ENCODE results near the gene RBM26. TPM values are rescaled to one million over a fixed set of nuclear protein-coding genes. Genes with fewer than 3 reads are reported as not detected.

The RBM26 gene
- total RNA-seq, 2 experiments from 2014 or later, result 57.6 to 61.1 TPM

GRCh38 chr13:79402074-79402635, 3.9 kb downstream of the RBM26 start:
- Mint-ChIP-seq H3K9me3 (peaks cover 1% of the 10 kb centered on the region), H3K27ac (peak overlapping the region; percentile 91), H3K36me3 (ENCODE audit: low read depth) (peaks cover 49% of the 10 kb centered on the region), H3K27me3 (no peaks in the 10 kb centered on the region), H3K4me3 (peak overlapping the region; percentile 23), H3K4me1 (ENCODE audit: low read depth) (peaks cover 55% of the 10 kb centered on the region)
- TF ChIP-seq, protein P1, sequence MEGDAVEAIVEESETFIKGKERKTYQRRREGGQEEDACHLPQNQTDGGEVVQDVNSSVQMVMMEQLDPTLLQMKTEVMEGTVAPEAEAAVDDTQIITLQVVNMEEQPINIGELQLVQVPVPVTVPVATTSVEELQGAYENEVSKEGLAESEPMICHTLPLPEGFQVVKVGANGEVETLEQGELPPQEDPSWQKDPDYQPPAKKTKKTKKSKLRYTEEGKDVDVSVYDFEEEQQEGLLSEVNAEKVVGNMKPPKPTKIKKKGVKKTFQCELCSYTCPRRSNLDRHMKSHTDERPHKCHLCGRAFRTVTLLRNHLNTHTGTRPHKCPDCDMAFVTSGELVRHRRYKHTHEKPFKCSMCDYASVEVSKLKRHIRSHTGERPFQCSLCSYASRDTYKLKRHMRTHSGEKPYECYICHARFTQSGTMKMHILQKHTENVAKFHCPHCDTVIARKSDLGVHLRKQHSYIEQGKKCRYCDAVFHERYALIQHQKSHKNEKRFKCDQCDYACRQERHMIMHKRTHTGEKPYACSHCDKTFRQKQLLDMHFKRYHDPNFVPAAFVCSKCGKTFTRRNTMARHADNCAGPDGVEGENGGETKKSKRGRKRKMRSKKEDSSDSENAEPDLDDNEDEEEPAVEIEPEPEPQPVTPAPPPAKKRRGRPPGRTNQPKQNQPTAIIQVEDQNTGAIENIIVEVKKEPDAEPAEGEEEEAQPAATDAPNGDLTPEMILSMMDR (IDR thresholded peaks at IDR 0.05), result no peak
- ATAC-seq, result no peak
- DNase-seq, result no peak
- intact Hi-C loops (cut with micrococcal nuclease), result loop anchor here (10.0 kb wide), 1 partner anchor 207 kb away; no protein-coding TSS in a partner anchor
- ChIA-PET CTCF (interaction anchor here (1.1 to 6.7 kb wide), 2 partner anchors 9 to 22 kb away, joined by 4 to 46 read pairs; no protein-coding TSS in a partner anchor), POLR2A (interaction anchor here (0.8 to 1.1 kb wide), 3 partner anchors 8 to 82 kb away, joined by 3 to 6 read pairs (median 5); no protein-coding TSS in a partner anchor)

DNA sequence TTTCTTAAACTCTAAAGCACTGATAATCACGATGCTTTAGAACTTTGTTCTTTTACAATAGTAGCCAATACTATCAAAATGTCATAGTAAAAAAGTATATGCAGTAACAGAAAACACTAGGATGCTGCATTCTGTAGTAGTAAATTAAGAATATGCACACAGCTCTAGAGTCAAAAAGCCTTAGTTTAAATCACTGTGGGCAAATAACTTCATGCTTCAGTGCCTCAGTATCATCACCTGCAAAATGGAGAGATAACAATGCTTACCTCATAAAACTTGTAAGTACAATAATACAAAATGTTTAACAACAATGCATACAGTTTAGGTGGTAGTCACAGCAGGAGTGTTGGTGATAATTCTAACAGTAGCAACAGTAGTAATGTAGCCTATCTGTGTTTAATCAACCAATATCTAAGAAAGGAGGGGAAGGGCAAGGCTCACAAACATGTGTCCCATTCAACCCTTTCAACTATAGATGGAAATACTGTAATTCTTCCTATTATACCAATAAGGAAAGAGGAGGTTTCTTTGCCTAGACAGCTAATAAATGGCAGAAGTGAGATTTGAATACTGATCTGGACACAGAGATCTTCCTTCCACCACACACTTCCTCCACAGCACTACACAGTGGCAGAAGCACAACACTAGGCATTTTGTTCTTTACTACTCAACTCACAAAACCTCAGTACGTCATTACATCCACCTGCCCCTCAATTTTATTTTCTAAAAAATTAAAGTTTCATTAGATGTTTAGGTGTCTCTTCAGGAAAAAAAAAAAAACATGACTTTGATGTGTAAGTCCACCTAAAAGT, 4.6 kb downstream of the RBM26 start:
- Mint-ChIP-seq H3K9me3 (peaks cover 1% of the 10 kb centered on the region), H3K27me3 (no peaks in the 10 kb centered on the region), H3K4me1 (ENCODE audit: low read depth) (peaks cover 53% of the 10 kb centered on the region), H3K4me3 (peak overlapping the region; percentile 23), H3K36me3 (ENCODE audit: low read depth) (peaks cover 53% of the 10 kb centered on the region), H3K27ac (peak overlapping the region; percentile 91)
- ChIA-PET CTCF (interaction anchor here (1.1 to 6.7 kb wide), 2 partner anchors 9 to 23 kb away, joined by 4 to 46 read pairs; no protein-coding TSS in a partner anchor), POLR2A (interaction anchor here (0.9 kb wide), 1 partner anchor 83 kb away, joined by 3 read pairs; no protein-coding TSS in a partner anchor)
- DNase-seq (no peak), ATAC-seq (peak; percentile 15)
- intact Hi-C loops (cut with micrococcal nuclease), result loop anchor here (10.0 kb wide), 1 partner anchor 207 kb away; no protein-coding TSS in a partner anchor
- TF ChIP-seq, protein P1 (IDR thresholded peaks at IDR 0.05), result no peak

DNA sequence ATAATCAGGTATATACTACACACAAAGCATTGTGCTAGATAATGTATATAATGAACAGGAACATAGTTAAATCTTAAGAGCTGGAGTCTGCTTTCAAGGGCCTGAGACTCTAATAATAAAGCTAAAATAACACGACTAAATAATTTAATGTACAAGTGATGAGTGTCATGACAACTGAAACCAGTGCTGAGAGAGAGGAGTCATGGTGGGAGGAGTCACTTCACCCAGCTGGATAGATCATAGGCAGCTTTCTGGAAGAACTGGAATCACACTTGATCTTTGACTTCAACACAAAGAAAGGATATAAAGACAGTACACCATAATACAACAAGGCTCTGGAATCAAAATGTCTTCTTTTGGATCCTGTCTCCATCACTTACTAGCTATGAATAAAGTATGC, 7.1 kb downstream of the RBM26 start:
- ChIA-PET POLR2A (no interaction called here), CTCF (interaction anchor here (1.6 to 2.2 kb wide), 3 partner anchors 13 to 25 kb away, joined by 4 to 12 read pairs (median 9); no protein-coding TSS in a partner anchor)
- peaks cover 13% of the 10 kb centered on the region for H3K9me3 Mint-ChIP-seq
- H3K27ac Mint-ChIP-seq, result no peak overlapping the region
- peak; percentile 21 for DNase-seq
- H3K36me3 Mint-ChIP-seq (ENCODE audit: low read depth), result peaks cover 76% of the 10 kb centered on the region
- no peaks in the 10 kb centered on the region for H3K27me3 Mint-ChIP-seq
- peaks cover 74% of the 10 kb centered on the region for H3K4me1 Mint-ChIP-seq (ENCODE audit: low read depth)
- intact Hi-C loops (cut with micrococcal nuclease), result no loop called here
- no peak overlapping the region for H3K4me3 Mint-ChIP-seq
- ATAC-seq, result peak; percentile 45
- TF ChIP-seq, protein P1 (IDR thresholded peaks at IDR 0.05), result no peak

DNA sequence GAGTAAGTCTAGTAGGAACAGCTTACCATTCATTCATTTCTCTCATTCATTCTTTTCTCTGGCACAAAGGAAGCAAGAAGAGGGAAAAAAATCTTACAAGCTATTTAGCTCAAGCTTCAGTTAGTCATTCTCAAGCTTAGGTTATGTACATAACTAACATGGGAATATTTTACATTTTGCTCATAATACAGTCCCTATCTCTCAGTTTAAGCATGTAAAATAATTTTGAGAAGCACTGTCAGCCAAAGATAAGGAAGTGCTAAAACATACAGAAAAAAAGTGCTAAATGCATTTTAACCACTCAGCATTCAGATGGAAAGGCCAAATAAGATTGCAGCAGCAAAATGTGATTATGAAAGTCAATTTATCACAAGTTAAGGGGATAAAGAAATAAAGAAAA, 7.9 kb downstream of the RBM26 start:
- Mint-ChIP-seq H3K36me3 (ENCODE audit: low read depth) (peaks cover 78% of the 10 kb centered on the region), H3K4me3 (no peak overlapping the region), H3K4me1 (ENCODE audit: low read depth) (peaks cover 80% of the 10 kb centered on the region), H3K27ac (peak overlapping the region; percentile 26), H3K9me3 (peaks cover 13% of the 10 kb centered on the region), H3K27me3 (no peaks in the 10 kb centered on the region)
- DNase-seq, result no peak
- intact Hi-C loops (cut with micrococcal nuclease), result no loop called here
- TF ChIP-seq, protein P1 (IDR thresholded peaks at IDR 0.05), result no peak
- no peak for ATAC-seq
- ChIA-PET POLR2A (no interaction called here), CTCF (interaction anchor here (1.6 to 2.2 kb wide), 3 partner anchors 13 to 26 kb away, joined by 4 to 12 read pairs (median 9); no protein-coding TSS in a partner anchor)
